NOMO-1 treated with dmso at 0.1 percent for 144 hours (cell line): ENCODE results near the gene GSPT1.
"Not testable (repeated sequence)": the region's sequence is repeated elsewhere in the genome, so short reads cannot be mapped to it uniquely, and the experiment has no call there.

ENCODE experiments used
- DNase-seq: peaks from one replicate; lab custom pipeline; 2025; ENCODE audit not compliant: unreplicated experiment; lab: John Stamatoyannopoulos, UW

The GSPT1 gene

GRCh38 chr16:11915644-11916523, at the start of gene GSPT1:
Gene GSPT1, minus strand, starts transcription at chr16:11915956. Its CDS starts 236 bp downstream, at chr16:11915720.
- peak; percentile 98 for DNase-seq

GRCh38 chr16:11964761-11965551, 49.2 kb upstream of the GSPT1 start, which contains the start of gene TNFRSF17:
Gene TNFRSF17, plus strand, starts transcription at chr16:11965210. Its CDS starts 115 bp downstream, at chr16:11965325.
- DNase-seq: no peak

GRCh38 chr16:11963706-11964105, 48.0 kb upstream of the GSPT1 start:
- DNase-seq: no peak

- DNase-seq: not testable (repeated sequence)
Observed at GRCh38 chr16:11962978-11963377, 47.2 kb upstream of the GSPT1 start.

- peak; percentile 37 for DNase-seq
Observed at GRCh38 chr16:11962457-11962856, 46.7 kb upstream of the GSPT1 start.

DNA sequence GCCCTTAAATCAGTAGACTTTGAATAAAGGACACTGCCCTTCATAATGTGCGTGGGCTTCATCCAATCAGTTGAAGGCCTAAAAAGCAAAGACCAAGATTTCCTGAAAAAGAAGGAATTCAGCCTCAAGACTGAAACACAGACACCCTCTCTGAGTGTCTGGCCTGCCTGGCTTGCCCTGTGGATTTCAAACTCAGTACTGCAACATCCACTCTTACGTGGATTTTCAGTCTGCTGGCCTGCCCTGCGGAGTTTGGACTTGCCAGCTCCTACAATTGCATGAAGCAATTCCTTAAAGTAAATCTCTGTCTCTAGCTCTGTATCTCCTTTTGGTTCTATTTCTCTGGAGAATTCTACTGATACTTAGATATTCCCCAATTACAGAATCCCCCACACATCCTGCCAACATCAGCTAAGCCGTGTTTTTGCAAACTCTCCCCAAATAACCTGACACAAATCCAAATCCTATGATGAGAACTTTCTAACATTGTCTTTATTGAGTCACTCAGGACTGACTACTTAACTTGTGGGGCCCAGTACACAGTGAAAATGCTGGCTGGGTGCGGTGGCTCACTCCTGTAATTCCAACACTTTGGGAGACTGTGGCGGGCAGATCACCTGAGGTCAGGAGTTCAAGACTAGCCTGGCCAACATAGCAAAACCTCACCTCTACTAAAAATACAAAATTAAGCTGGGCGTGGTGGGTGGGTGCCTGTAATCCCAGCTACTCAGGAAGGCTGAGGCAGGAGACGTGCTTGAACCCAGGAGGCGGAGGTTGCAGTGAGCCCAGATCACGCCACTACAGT, 42.0 kb upstream of the GSPT1 start:
- no peak for DNase-seq

- no peak for DNase-seq
Observed at GRCh38 chr16:11956558-11956957, 40.8 kb upstream of the GSPT1 start.

DNA sequence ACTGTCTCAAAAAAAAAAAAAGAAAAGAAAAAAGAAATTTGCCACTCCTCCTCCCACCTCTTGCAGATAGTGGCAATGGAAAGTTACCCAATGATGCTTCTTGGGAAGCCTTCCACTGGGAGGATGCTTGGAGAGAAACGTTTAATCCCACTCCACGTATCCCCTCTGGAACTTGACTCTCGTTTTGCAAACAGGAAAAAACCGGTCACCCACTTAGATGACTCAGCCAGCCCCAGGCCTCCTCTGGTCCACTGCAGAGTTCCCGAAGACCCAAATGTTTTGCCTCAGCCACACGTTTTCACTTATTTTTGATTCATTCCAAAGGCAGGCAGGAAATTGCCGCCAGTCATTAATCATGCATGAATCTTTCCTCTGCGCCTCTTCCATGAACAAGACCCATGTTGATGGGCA, 40.0 kb upstream of the GSPT1 start:
- no peak for DNase-seq

DNA sequence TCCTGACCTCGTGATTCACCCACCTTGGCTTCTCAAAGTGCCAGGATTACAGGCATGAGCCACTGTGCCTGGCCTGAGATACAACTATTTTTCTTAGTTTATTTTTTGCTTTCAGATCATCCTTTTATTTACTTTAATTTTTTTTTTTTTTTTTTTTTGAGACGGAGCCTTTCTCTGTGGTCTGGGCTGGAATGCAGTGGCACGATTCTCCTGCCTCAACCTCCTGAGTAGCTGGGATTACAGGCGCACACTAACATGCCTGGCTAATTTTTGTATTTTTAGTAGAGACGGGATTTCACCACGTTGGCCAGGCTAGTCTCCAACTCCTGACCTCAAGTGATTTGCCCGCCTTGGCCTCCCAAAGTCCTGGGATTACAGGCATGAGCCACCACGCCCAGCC, 37.8 kb upstream of the GSPT1 start:
- not testable (repeated sequence) for DNase-seq

- no peak for DNase-seq
Observed at GRCh38 chr16:11950388-11950787, 34.6 kb upstream of the GSPT1 start.

GRCh38 chr16:11949527-11949926, 33.8 kb upstream of the GSPT1 start:
- DNase-seq: peak; percentile 12

- no peak for DNase-seq
Observed at GRCh38 chr16:11948819-11949218, 33.1 kb upstream of the GSPT1 start.

GRCh38 chr16:11946433-11946832, 30.7 kb upstream of the GSPT1 start:
- DNase-seq: no peak

GRCh38 chr16:11941945-11942344, 26.2 kb upstream of the GSPT1 start, which contains the start of gene NPIPB2:
Gene NPIPB2, minus strand, starts transcription at chr16:11942045. Its CDS starts 0 bp downstream, at chr16:11942045.
- DNase-seq: not testable (repeated sequence)

- not testable (repeated sequence) for DNase-seq
Observed at GRCh38 chr16:11927350-11927749, 11.6 kb upstream of the GSPT1 start.

DNA sequence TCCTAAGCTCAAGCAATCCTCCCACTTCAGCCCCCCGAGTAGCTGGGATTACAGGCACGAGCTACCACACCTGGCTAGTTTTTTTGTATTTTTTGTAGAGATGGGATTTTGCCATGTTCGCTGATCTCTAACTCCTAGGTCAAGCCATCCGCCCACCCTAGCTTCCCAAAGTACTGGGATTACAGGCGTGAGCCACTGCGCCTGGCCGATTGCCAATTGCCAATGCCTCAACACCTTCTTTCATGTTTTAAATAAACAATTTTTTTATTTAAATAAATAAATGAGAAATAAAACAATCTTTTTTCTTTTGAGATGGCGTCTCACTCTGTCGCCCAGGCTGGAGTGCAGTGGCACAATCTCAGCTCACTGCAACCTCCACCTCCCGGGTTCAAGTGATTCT, 8.3 kb upstream of the GSPT1 start:
- DNase-seq: not testable (repeated sequence)

DNA sequence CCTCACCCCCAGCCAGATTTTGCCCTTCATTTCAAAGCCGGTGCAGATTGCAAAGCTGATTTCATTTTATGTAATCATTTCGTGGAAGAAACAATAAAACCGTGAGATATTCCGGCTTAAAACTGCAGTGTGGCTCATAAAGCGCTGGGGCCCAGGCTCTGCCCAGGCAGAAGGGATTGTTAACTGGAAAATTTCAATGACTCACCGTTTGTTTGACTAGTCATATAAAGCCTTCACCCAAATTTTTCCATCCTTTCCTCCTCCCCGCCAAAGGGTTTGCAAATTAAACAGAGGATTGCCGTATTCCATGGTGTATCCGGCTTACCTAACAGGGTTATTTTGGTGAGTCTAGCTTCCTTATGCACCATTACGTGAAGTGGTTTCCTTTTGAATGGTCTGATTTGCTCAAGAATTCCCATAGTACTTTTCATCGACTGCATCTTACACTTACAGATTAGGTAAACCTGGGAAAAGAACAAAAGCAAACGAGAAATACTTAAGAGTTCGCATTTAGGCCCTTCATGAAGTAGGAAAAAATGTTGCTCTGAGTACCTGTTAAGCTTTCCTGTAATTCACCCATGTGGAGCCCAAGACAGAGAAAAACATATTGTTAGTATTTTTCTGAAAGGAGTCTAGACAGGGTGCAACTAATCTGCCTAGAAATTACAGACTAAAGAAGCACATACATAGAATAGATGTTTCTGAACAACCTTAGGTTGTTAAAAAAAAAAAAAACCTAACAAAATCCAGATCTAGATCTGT, 949 bp upstream of the GSPT1 start:
- no peak for DNase-seq

GRCh38 chr16:11915114-11915643, 577 bp downstream of the GSPT1 start:
- no peak for DNase-seq

DNA sequence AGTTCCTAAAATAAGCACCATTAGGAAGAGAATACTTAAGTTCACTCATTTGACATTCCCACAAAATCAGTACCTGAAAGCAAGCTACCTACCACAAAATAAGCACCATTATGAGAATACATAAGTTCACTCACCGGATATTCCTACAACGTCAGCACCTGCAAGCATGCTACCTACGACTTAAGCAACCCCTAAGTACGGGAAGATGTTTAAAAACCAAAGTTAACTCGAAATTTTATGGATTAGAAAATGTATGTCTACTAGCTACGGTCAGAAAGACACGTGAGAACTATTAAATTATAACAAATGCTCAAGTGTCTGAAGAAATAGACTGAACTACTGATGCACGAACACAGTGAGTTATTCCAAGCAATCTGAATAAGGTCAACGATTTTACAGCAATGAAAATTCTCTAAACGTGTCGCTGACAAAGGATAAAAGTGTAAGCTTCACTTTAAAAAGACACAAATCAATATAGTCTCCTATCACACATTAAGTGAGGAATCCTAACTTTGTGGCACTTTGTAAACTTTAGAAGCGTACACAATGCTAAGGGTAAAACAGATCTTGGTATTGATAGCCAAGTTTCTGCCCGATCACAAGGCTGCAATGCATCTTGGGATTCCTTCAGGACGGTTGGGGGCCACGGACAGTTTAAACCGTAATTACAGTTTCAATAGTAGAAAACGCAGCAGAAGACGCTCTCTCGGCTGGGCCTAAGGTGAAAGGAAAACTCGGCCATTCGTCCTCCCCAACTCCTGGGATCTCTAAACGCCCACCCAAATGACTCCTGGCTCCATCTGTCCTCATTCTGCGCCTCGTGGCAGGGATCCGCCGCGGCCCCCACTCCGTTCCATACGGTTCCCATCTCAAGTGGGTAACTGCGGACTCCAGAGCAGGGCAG, 1.3 kb downstream of the GSPT1 start:
- no peak for DNase-seq
